Measurements from ENCODE around the gene FCGR1A.
"Not testable (repeated sequence)": the region's sequence is repeated elsewhere in the genome, so short reads cannot be mapped to it uniquely, and the experiment has no call there.

FCGR1A gene

GRCh38 chr1:149782600-149782999 lies at the start of gene FCGR1A:
Gene FCGR1A (plus strand): TSS chr1:149782694. CDS start chr1:149782744, 50 bp downstream.
- not testable (repeated sequence) for DNase-seq

- not testable (repeated sequence) for DNase-seq
Observed at GRCh38 chr1:149732781-149733180, 49.7 kb upstream of the FCGR1A start.

- DNase-seq, result not testable (repeated sequence)
Observed at GRCh38 chr1:149734692-149735091, 47.8 kb upstream of the FCGR1A start.

GRCh38 chr1:149740148-149740581 lies 42.3 kb upstream of the FCGR1A start:
- DNase-seq, result not testable (repeated sequence)

- DNase-seq, result not testable (repeated sequence)
Observed at GRCh38 chr1:149740590-149741230, 41.8 kb upstream of the FCGR1A start.

GRCh38 chr1:149741914-149742313 lies 40.6 kb upstream of the FCGR1A start:
- not testable (repeated sequence) for DNase-seq

GRCh38 chr1:149746463-149747356 lies 35.8 kb upstream of the FCGR1A start:
- DNase-seq, result not testable (repeated sequence)

- DNase-seq, result not testable (repeated sequence)
Observed at GRCh38 chr1:149747359-149748143, 34.9 kb upstream of the FCGR1A start.

- DNase-seq, result not testable (repeated sequence)
Observed at GRCh38 chr1:149748144-149748500, 34.4 kb upstream of the FCGR1A start.

- not testable (repeated sequence) for DNase-seq
Observed at GRCh38 chr1:149750562-149750961, 31.9 kb upstream of the FCGR1A start.

- DNase-seq, result not testable (repeated sequence)
Observed at GRCh38 chr1:149752186-149752585, 30.3 kb upstream of the FCGR1A start.

GRCh38 chr1:149753466-149753865 lies 29.0 kb upstream of the FCGR1A start:
- not testable (repeated sequence) for DNase-seq

- DNase-seq, result not testable (repeated sequence)
Observed at GRCh38 chr1:149755294-149755693, 27.2 kb upstream of the FCGR1A start.

GRCh38 chr1:149762294-149762693 lies 20.2 kb upstream of the FCGR1A start:
- not testable (repeated sequence) for DNase-seq

- not testable (repeated sequence) for DNase-seq
Observed at GRCh38 chr1:149764087-149764800, 18.2 kb upstream of the FCGR1A start.

GRCh38 chr1:149766241-149766640 lies 16.3 kb upstream of the FCGR1A start:
- DNase-seq, result not testable (repeated sequence)

- DNase-seq, result not testable (repeated sequence)
Observed at GRCh38 chr1:149769216-149769615, 13.3 kb upstream of the FCGR1A start.

GRCh38 chr1:149770661-149771060 lies 11.8 kb upstream of the FCGR1A start:
- DNase-seq, result not testable (repeated sequence)

GRCh38 chr1:149771653-149772425 lies 10.7 kb upstream of the FCGR1A start:
- DNase-seq, result not testable (repeated sequence)

- DNase-seq, result peak in 1 of 2 experiments; percentile 50
Observed at GRCh38 chr1:149775510-149776147, 6.9 kb upstream of the FCGR1A start.

GRCh38 chr1:149777084-149777483 lies 5.4 kb upstream of the FCGR1A start:
- DNase-seq, result not testable (repeated sequence)
